ENCODE data around the gene LEPROT. TPM values are rescaled to one million over a fixed set of nuclear protein-coding genes. Genes with fewer than 3 reads are reported as not detected.

The LEPROT gene
- total RNA-seq, 4 donors from 2014 or later: 54.5 to 73.3 (median 66.7) TPM

- no peaks in the 10 kb centered on the region for H3K27me3 ChIP-seq
- H3K27ac ChIP-seq (replicated peaks in 1 of 4): no peak overlapping the region
- H3K4me1 ChIP-seq: no peaks in the 10 kb centered on the region
- H3K9me3 ChIP-seq: no peaks in the 10 kb centered on the region
- H3K4me3 ChIP-seq: no peak overlapping the region
- WGBS: 70% methylated on average over 1 of the region's 1 CpG
- TF ChIP-seq EP300 (IDR thresholded peaks at IDR 0.05) (no peak), CTCF (IDR thresholded peaks at IDR 0.05) (no peak), POLR2A (IDR thresholded peaks at IDR 0.05; ENCODE audit: low read depth) (no peak)
- DNase-seq (ENCODE audit: extremely low spot score): no peak
- intact Hi-C loops (cut with DNase I): no loop called here
- peaks cover 0 to 4% (median 1%) of the 10 kb centered on the region in 4 donors for H3K36me3 ChIP-seq
Observed at GRCh38 chr1:65409314-65409713, 11.2 kb upstream of the LEPROT start.

GRCh38 chr1:65409816-65410326, 10.6 kb upstream of the LEPROT start:
- no peaks in the 10 kb centered on the region for H3K9me3 ChIP-seq
- no peaks in the 10 kb centered on the region for H3K4me1 ChIP-seq
- H3K27me3 ChIP-seq: no peaks in the 10 kb centered on the region
- no peak for TF ChIP-seq POLR2AphosphoS5 (IDR thresholded peaks at IDR 0.05)
- H3K36me3 ChIP-seq: peaks cover 0 to 4% (median 1%) of the 10 kb centered on the region in 4 donors
- no peak for DNase-seq (ENCODE audit: extremely low spot score)
- intact Hi-C loops (cut with DNase I): no loop called here
- no peak overlapping the region for H3K27ac ChIP-seq (replicated peaks in 1 of 4)
- 92% methylated on average over 4 of the region's 4 CpGs for WGBS
- H3K4me3 ChIP-seq: no peak overlapping the region

- Histone ChIP-seq H3K4me1 (no peaks in the 10 kb centered on the region), H3K4me3 (no peak overlapping the region), H3K27me3 (no peaks in the 10 kb centered on the region), H3K27ac (replicated peaks in 1 of 4) (no peak overlapping the region), H3K36me3 (peaks cover 0 to 4% (median 0%) of the 10 kb centered on the region in 4 donors), H3K9me3 (no peaks in the 10 kb centered on the region)
- intact Hi-C loops (cut with DNase I): no loop called here
- WGBS: 78% methylated on average over 4 of the region's 4 CpGs
- DNase-seq (ENCODE audit: extremely low spot score): no peak
- TF ChIP-seq EP300 (IDR thresholded peaks at IDR 0.05) (no peak), CTCF (IDR thresholded peaks at IDR 0.05) (no peak)
Observed at GRCh38 chr1:65412256-65412983, 8.0 kb upstream of the LEPROT start.

GRCh38 chr1:65412984-65413375, 7.5 kb upstream of the LEPROT start:
- H3K4me1 ChIP-seq: no peaks in the 10 kb centered on the region
- TF ChIP-seq EP300 (IDR thresholded peaks at IDR 0.05) (no peak), CTCF (IDR thresholded peaks at IDR 0.05) (no peak), POLR2AphosphoS5 (IDR thresholded peaks at IDR 0.05) (no peak), POLR2A (IDR thresholded peaks at IDR 0.05; ENCODE audit: low read depth) (no peak)
- H3K9me3 ChIP-seq: no peaks in the 10 kb centered on the region
- no peak for DNase-seq (ENCODE audit: extremely low spot score)
- H3K36me3 ChIP-seq: peaks cover 0 to 4% (median 0%) of the 10 kb centered on the region in 4 donors
- WGBS: 87% methylated on average over 3 of the region's 3 CpGs
- intact Hi-C loops (cut with DNase I): no loop called here
- H3K27ac ChIP-seq (replicated peaks in 1 of 4): no peak overlapping the region
- H3K4me3 ChIP-seq: no peak overlapping the region
- no peaks in the 10 kb centered on the region for H3K27me3 ChIP-seq

GRCh38 chr1:65414538-65414937, 5.9 kb upstream of the LEPROT start:
- peaks cover 0 to 6% (median 6%) of the 10 kb centered on the region in 4 donors for H3K4me1 ChIP-seq
- H3K27ac ChIP-seq (replicated peaks in 1 of 4): no peak overlapping the region
- H3K36me3 ChIP-seq: no peaks in the 10 kb centered on the region
- no peak overlapping the region for H3K4me3 ChIP-seq
- 84% methylated on average over 4 of the region's 4 CpGs for WGBS
- TF ChIP-seq EP300 (IDR thresholded peaks at IDR 0.05) (no peak), POLR2A (IDR thresholded peaks at IDR 0.05; ENCODE audit: low read depth) (no peak), POLR2AphosphoS5 (IDR thresholded peaks at IDR 0.05) (no peak), CTCF (IDR thresholded peaks at IDR 0.05) (no peak)
- intact Hi-C loops (cut with DNase I): no loop called here
- no peaks in the 10 kb centered on the region for H3K27me3 ChIP-seq
- DNase-seq (ENCODE audit: extremely low spot score): no peak
- H3K9me3 ChIP-seq: no peaks in the 10 kb centered on the region
